HepG2 (cell line): ENCODE data around the gene SYTL1. TPM values are rescaled to one million over a fixed set of nuclear protein-coding genes. Genes with fewer than 3 reads are reported as not detected.

Experiments used
- AFF4 ChIP-seq: sonication (generic); formaldehyde crosslinking; IDR thresholded peaks from 2 replicates; pipeline ENCODE4 v1.4.0; 2020; ENCODE audit warnings: missing genetic modification reagents
- CHCHD3 ChIP-seq: sonication (generic); formaldehyde crosslinking; IDR thresholded peaks from 2 replicates; pipeline ENCODE4 v1.8.0; 2022; ENCODE audit warnings: mild to moderate bottlenecking, missing genetic modification reagents, moderate library complexity
- HDAC1 ChIP-seq: sonication (generic); formaldehyde crosslinking; IDR thresholded peaks from 2 replicates; pipeline ENCODE4 v1.5.1; 2020; ENCODE audit warnings: mild to moderate bottlenecking, missing genetic modification reagents
- HOXA3 ChIP-seq: sonication (generic); formaldehyde crosslinking; IDR thresholded peaks from 2 replicates; pipeline ENCODE4 v1.5.0; 2020; ENCODE audit warnings: missing genetic modification reagents
- NFE2L1 ChIP-seq: sonication (generic); formaldehyde crosslinking; IDR thresholded peaks from 2 replicates; pipeline ENCODE4 v1.4.0; 2020; ENCODE audit warnings: missing genetic modification reagents, mild to moderate bottlenecking, borderline replicate concordance
- NFIC ChIP-seq: IDR thresholded peaks from 2 replicates; pipeline ENCODE4 v1.6.1; 2012; ENCODE audit warnings: mild to moderate bottlenecking, low read length, inconsistent platforms
- PAWR ChIP-seq: sonication (generic); formaldehyde crosslinking; IDR thresholded peaks from 2 replicates; pipeline ENCODE4 v1.4.0; 2020; ENCODE audit warnings: missing genetic modification reagents, mild to moderate bottlenecking, borderline replicate concordance
- PCBP1 ChIP-seq: fragments of 200-400 bp; formaldehyde crosslinking; IDR thresholded peaks from 2 replicates; pipeline ENCODE4 v1.6.1; 2017; ENCODE audit warnings: mild to moderate bottlenecking, low read depth, low read length, borderline replicate concordance
- RARA ChIP-seq: IDR thresholded peaks from 2 replicates; pipeline ENCODE4 v1.6.1; 2016; ENCODE audit warnings: missing genetic modification reagents, missing compliant biosample characterization
- RELA ChIP-seq: sonication (generic); formaldehyde crosslinking; IDR thresholded peaks from 2 replicates; pipeline ENCODE4 v1.4.0; 2020; ENCODE audit warnings: missing genetic modification reagents
- SMARCE1 ChIP-seq: fragments of 450-650 bp; IDR thresholded peaks from 2 replicates; pipeline ENCODE4 v1.6.1; 2017; ENCODE audit warnings: borderline replicate concordance
- UBTF ChIP-seq: sonication (generic); formaldehyde crosslinking; IDR thresholded peaks from 2 replicates; pipeline ENCODE4 v1.4.0; 2020; ENCODE audit warnings: mild to moderate bottlenecking, missing genetic modification reagents
- ZBED4 ChIP-seq: sonication (generic); formaldehyde crosslinking; IDR thresholded peaks from 2 replicates; pipeline ENCODE4 v1.4.0; 2020; ENCODE audit warnings: missing genetic modification reagents, borderline replicate concordance
- ZBTB43 ChIP-seq: sonication (generic); formaldehyde crosslinking; conservative IDR thresholded peaks from 2 replicates; pipeline ENCODE4 v1.4.0; 2020; ENCODE audit warnings: missing genetic modification reagents
- ZBTB7B ChIP-seq: sonication (generic); formaldehyde crosslinking; IDR thresholded peaks from 2 replicates; pipeline ENCODE4 v1.4.0; 2020; ENCODE audit warnings: missing genetic modification reagents
- ZNF780A ChIP-seq: sonication (generic); formaldehyde crosslinking; IDR thresholded peaks from 2 replicates; pipeline ENCODE4 v1.8.0; 2022; ENCODE audit warnings: mild to moderate bottlenecking, missing genetic modification reagents, moderate library complexity
- polyA plus RNA-seq, 8 experiments: library from polyadenylated mRNA; depleted of rRNA in 3 of 8; stranded (reverse) in 7 of 8; unstranded in 1 of 8; fragments of >200 nt; fragmentation: Illumina TruSeq in 4 of 8; extraction: Trizol in 4 of 8; gene quantifications; 2 replicates each; pipeline versions ENCODE4 v1.2.1 to v1.2.3, GENCODE V29; 2011 to 2016; ENCODE audit warnings: low read depth in 4 of 8, missing spikeins in 1 of 8, mixed read lengths in 1 of 8; ENCODE audit not compliant: insufficient read depth in 1 of 8
- total RNA-seq, 5 experiments: library from RNA; depleted of rRNA; stranded (reverse); fragments of >200 nt; fragmentation: Illumina TruSeq; extraction: Trizol; gene quantifications; 2 replicates each; pipeline ENCODE4 v1.2.3, GENCODE V29; 2016; ENCODE audit warnings: low read depth in 1 of 5

Gene SYTL1
- total and polyA plus RNA-seq, 2 of the 13 experiments (the other 11 are each of a cell fraction or from before 2014, with no cell fraction given): 11.1 to 17.8 TPM

GRCh38 chr1:27341525-27342252, at the start of gene SYTL1 (continued):
- TF ChIP-seq ZBTB43: 0 out of 2 replicates have a peak, but pooled peaks have one; percentile 57
- 0 out of 2 replicates have a peak, but pooled peaks have one; percentile 8 for TF ChIP-seq RARA (CRISPR knock-in tag)
- TF ChIP-seq NFE2L1 (CRISPR knock-in tag): no peak
- peak; percentile 83 for TF ChIP-seq UBTF
- no peak for TF ChIP-seq PAWR (CRISPR knock-in tag)
- no peak; the same call in 1 of the 2 replicates for TF ChIP-seq ZNF780A
- TF ChIP-seq NFIC: no peak
- TF ChIP-seq AFF4 (CRISPR knock-in tag): no peak
- TF ChIP-seq ZBTB7B (CRISPR knock-in tag): peak; percentile 75
- TF ChIP-seq HDAC1 (CRISPR knock-in tag): no peak; the same call in 1 of the 2 replicates
- 0 out of 2 replicates have a peak, but pooled peaks have one; percentile 6 for TF ChIP-seq CHCHD3 (CRISPR knock-in tag)
- TF ChIP-seq RELA: no peak
- peak; percentile 55; the same call in 1 of the 2 replicates for TF ChIP-seq HOXA3
- TF ChIP-seq PCBP1: no peak
- no peak for TF ChIP-seq SMARCE1
- no peak for TF ChIP-seq ZBED4 (CRISPR knock-in tag)
